ENCODE measurements around the gene FRAT1. TPM values are rescaled to one million over a fixed set of nuclear protein-coding genes. Genes with fewer than 3 reads are reported as not detected.
A peak's percentile ranks its signal among the peaks of the same experiment; 100 is the strongest.

The FRAT1 gene
- polyA plus RNA-seq, 1 donor from 2014 or later, result 10.8 TPM

DNA sequence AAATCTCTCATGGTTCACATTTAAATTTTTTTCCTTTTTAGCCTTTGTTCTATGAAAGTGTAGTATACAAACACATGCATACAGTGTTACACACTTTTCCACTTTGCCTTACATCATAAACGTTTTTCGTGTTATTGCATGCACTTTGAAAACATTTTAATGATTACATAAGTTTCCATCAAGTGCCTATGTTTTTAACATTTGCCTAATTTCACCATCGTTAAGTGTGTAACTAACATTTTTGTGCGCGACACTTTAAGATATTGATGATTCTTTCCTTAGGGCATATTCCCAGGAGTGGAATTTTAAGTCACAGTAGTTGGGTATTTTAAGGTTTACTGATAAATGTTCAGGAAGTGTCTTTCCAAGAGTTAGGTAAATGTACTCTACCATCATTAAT lies 16.9 kb downstream of the FRAT1 start:
- H3K27me3 ChIP-seq (ENCODE audit: insufficient read depth, low read depth, low read length), result peaks cover 60% of the 10 kb centered on the region
- peaks cover 17% of the 10 kb centered on the region for H3K79me2 ChIP-seq (replicated peaks; ENCODE audit: insufficient read depth, low read length)
- H4K20me1 ChIP-seq (ENCODE audit: insufficient read depth), result no peaks in the 10 kb centered on the region
- H3K4me2 ChIP-seq (ENCODE audit: low read length), result no peak overlapping the region
- H3K4me3 ChIP-seq (ENCODE audit: low read length), result no peak overlapping the region
- no peaks in the 10 kb centered on the region for H3K9me2 ChIP-seq (ENCODE audit: insufficient read depth, low read length)
- no peak overlapping the region for H3K27ac ChIP-seq (ENCODE audit: low read length)
- no peak overlapping the region for H3K9ac ChIP-seq (ENCODE audit: low read length)
- H3K9me3 ChIP-seq (ENCODE audit: low read length), result no peaks in the 10 kb centered on the region
- H3K36me3 ChIP-seq (ENCODE audit: insufficient read depth, low read length), result no peaks in the 10 kb centered on the region
- TF ChIP-seq EP300 (conservative IDR thresholded peaks at IDR 0.05; ENCODE audit: poor library complexity, severe bottlenecking) (no peak), SMC3 (conservative IDR thresholded peaks at IDR 0.05; ENCODE audit: poor library complexity) (no peak), RAD21 (conservative IDR thresholded peaks at IDR 0.05) (no peak), TAF1 (IDR thresholded peaks at IDR 0.05; ENCODE audit: low read depth) (no peak), EZH2 (IDR thresholded peaks at IDR 0.05; ENCODE audit: borderline replicate concordance, insufficient read depth, low read length, poor library complexity, severe bottlenecking) (no peak), POLR2AphosphoS5 (IDR thresholded peaks at IDR 0.05) (no peak), MXI1 (conservative IDR thresholded peaks at IDR 0.05; ENCODE audit: poor library complexity, severe bottlenecking) (no peak)
- TF ChIP-seq, protein P1, sequence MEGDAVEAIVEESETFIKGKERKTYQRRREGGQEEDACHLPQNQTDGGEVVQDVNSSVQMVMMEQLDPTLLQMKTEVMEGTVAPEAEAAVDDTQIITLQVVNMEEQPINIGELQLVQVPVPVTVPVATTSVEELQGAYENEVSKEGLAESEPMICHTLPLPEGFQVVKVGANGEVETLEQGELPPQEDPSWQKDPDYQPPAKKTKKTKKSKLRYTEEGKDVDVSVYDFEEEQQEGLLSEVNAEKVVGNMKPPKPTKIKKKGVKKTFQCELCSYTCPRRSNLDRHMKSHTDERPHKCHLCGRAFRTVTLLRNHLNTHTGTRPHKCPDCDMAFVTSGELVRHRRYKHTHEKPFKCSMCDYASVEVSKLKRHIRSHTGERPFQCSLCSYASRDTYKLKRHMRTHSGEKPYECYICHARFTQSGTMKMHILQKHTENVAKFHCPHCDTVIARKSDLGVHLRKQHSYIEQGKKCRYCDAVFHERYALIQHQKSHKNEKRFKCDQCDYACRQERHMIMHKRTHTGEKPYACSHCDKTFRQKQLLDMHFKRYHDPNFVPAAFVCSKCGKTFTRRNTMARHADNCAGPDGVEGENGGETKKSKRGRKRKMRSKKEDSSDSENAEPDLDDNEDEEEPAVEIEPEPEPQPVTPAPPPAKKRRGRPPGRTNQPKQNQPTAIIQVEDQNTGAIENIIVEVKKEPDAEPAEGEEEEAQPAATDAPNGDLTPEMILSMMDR (IDR thresholded peaks at IDR 0.05; ENCODE audit: poor library complexity, severe bottlenecking), result no peak
- TF ChIP-seq, protein P2, sequence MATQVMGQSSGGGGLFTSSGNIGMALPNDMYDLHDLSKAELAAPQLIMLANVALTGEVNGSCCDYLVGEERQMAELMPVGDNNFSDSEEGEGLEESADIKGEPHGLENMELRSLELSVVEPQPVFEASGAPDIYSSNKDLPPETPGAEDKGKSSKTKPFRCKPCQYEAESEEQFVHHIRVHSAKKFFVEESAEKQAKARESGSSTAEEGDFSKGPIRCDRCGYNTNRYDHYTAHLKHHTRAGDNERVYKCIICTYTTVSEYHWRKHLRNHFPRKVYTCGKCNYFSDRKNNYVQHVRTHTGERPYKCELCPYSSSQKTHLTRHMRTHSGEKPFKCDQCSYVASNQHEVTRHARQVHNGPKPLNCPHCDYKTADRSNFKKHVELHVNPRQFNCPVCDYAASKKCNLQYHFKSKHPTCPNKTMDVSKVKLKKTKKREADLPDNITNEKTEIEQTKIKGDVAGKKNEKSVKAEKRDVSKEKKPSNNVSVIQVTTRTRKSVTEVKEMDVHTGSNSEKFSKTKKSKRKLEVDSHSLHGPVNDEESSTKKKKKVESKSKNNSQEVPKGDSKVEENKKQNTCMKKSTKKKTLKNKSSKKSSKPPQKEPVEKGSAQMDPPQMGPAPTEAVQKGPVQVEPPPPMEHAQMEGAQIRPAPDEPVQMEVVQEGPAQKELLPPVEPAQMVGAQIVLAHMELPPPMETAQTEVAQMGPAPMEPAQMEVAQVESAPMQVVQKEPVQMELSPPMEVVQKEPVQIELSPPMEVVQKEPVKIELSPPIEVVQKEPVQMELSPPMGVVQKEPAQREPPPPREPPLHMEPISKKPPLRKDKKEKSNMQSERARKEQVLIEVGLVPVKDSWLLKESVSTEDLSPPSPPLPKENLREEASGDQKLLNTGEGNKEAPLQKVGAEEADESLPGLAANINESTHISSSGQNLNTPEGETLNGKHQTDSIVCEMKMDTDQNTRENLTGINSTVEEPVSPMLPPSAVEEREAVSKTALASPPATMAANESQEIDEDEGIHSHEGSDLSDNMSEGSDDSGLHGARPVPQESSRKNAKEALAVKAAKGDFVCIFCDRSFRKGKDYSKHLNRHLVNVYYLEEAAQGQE (IDR thresholded peaks at IDR 0.05; ENCODE audit: borderline replicate concordance), result no peak
- H3F3A ChIP-seq (ENCODE audit: insufficient read depth, low read length, poor library complexity, severe bottlenecking), result peaks cover 3% of the 10 kb centered on the region
- no peak overlapping the region for H2AFZ ChIP-seq (ENCODE audit: low read depth, low read length)

DNA sequence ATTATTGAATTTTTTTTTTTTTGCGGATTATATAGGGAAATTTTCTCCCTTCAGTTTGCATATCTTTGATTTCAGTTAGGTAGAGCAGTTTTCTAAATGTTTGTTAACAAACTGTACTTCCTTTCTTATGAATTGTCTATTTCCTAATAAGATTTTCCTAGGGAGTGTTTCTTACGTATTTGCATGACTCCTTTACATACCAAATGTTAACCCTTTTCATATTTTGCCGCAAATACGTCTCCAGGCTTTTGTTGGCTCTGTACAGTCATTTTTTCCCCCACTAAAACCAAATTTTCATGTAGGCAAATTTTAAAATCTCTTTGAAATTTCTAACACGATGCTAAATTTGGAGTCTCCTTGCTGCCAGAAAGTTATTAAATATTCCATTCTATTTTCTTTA lies 17.4 kb downstream of the FRAT1 start:
- no peak overlapping the region for H3K27ac ChIP-seq (ENCODE audit: low read length)
- H3K9me2 ChIP-seq (ENCODE audit: insufficient read depth, low read length), result no peaks in the 10 kb centered on the region
- H3K4me2 ChIP-seq (ENCODE audit: low read length), result no peak overlapping the region
- H3K9ac ChIP-seq (ENCODE audit: low read length), result no peak overlapping the region
- TF ChIP-seq, protein P2 (IDR thresholded peaks at IDR 0.05; ENCODE audit: borderline replicate concordance), result no peak
- TF ChIP-seq POLR2AphosphoS5 (IDR thresholded peaks at IDR 0.05), result peak; percentile 11
- H3K27me3 ChIP-seq (ENCODE audit: insufficient read depth, low read depth, low read length), result peaks cover 60% of the 10 kb centered on the region
- no peaks in the 10 kb centered on the region for H3K9me3 ChIP-seq (ENCODE audit: low read length)
- H2AFZ ChIP-seq (ENCODE audit: low read depth, low read length), result no peak overlapping the region
- H3K4me3 ChIP-seq (ENCODE audit: low read length), result no peak overlapping the region
- no peaks in the 10 kb centered on the region for H3K36me3 ChIP-seq (ENCODE audit: insufficient read depth, low read length)
- H3K79me2 ChIP-seq (replicated peaks; ENCODE audit: insufficient read depth, low read length), result peaks cover 12% of the 10 kb centered on the region
- H4K20me1 ChIP-seq (ENCODE audit: insufficient read depth), result no peaks in the 10 kb centered on the region
- peaks cover 3% of the 10 kb centered on the region for H3F3A ChIP-seq (ENCODE audit: insufficient read depth, low read length, poor library complexity, severe bottlenecking)
